GM21576 (cell line): ENCODE measurements around the gene SCN1A.
"Not testable (repeated sequence)": the region's sequence is repeated elsewhere in the genome, so short reads cannot be mapped to it uniquely, and the experiment has no call there.

Experiments used
- ATAC-seq: cut with Tn5 transposase; IDR thresholded peaks from one replicate; pipeline ENCODE4 v1.9.1; 2021; ENCODE audit warnings: mild to moderate bottlenecking, moderate library complexity; ENCODE audit not compliant: unreplicated experiment

The SCN1A gene

DNA sequence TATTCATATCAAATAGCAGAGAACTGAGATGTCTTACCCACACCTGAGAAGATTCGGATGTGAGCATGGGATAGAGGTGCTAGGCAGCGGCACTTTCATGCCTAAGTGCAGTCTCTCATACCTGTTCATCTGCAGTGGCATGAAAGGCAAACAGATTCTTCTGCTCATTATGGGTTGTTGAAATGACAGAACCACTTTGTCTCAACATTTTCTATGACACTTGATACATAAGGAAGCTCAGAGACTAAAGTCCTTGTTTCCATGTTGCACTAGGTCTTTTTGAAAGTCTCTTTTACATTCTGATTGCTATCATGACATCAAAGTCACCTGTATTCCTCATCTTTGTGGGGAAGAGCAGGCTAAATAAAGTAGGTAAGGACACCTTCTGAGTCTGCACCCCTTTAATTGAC lies 8.0 kb upstream of the SCN1A start:
- ATAC-seq = no peak

DNA sequence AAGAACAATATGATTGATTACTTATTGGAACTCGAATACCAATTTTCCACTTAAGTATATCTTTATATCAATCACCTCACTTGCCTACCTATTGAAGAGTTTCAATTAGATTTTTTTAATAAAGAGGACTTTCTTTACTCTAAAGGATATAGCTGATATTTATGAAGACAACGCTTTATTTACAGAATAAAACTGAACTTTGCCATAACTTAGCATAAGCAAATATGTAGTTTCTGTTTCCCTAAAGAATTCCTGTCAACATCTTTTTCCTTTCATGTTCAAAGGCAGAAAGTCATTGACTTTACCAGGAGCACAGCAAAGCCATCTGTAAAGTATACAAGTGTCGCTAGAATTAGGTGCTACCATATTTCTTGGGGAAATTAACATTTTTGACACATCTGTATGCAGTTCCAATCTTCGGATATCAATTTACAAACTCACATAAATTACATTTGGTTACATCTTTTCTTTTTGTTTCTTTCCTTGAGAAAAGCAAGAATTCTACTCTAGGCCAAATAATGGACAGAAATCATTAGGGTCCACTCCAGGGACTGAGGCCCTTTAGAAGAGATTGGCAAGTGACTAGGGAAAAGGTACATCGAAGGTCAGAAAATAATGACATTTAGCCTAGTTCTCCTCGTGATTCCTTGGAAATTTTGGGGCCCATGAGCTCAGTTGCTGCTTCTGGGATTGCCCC lies 7.5 kb upstream of the SCN1A start:
- no peak for ATAC-seq

DNA sequence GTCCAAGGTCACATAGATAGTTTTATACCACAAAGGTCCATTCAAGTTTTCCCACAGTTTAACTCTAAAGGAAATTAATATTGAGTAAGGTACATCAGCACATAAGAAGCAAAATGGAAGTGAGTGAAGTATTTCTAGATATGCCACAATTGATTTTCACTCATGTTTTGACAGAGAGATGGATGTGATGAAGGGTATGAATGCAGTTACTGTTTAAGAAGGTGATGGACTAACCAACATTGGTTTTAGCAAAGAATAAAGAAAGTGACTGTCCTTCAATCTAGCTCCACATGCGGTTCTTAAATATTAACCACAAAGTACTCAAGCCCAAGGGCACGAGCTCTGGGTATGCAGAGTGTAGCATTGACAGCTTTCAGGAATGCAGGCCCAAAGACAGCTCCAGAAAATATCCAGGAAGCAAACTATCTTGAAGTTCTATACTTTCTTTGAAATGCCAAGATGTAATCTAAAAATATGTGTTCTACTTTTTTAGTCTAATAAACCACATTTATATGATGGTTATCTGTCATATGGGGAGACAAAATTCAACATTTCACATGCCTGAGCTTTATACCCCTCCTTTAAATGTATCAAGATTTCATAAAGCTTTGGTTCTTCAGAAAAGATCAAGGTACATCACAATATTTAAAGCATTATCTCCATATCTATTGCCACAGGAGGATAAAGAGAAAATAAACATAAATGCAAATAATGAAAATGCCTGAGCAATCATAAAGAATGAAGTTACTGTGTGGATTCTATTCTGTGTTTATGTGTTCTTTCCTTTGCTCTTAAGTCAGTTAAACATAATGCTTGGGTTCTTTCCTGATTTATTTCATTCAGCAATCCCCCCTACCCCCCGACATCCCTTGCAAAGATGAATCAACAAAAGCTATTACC lies 6.7 kb upstream of the SCN1A start:
- ATAC-seq = no peak

DNA sequence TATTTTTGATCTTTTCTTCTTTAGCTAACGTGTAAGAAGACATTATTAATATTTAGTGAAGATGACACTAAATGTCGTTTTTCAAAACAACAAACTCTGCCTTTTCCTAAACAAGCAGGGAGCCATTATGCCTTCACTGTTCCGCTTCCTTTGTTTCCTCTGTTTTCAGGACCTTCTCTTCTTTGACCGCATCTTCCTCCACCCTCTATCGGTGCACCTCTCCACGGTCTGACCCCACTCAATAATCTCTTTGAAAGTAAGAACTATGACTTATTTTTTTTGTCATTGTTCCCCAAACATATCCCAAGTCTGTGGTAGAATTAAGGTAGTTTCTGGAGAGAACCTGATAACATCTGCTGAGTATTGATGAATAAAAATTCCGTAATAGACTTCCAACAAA lies 5.8 kb upstream of the SCN1A start:
- ATAC-seq = no peak

DNA sequence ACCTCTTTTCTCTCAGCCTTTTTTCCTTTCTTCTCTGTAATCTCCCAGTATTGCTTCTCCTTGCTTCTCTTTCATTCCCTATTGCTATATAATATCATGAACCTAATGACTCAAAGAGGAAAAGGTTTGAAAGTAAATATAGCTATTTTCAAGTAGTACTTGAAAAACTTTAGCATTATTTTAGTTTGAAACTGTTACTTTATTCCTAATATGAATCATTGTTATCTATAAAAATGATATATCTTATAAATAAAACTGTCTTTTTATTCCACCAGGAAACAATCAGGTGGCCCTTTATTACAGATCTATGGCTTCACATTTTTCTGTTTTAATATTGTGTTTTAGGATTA lies 311 bp upstream of the SCN1A start:
- no peak for ATAC-seq

DNA sequence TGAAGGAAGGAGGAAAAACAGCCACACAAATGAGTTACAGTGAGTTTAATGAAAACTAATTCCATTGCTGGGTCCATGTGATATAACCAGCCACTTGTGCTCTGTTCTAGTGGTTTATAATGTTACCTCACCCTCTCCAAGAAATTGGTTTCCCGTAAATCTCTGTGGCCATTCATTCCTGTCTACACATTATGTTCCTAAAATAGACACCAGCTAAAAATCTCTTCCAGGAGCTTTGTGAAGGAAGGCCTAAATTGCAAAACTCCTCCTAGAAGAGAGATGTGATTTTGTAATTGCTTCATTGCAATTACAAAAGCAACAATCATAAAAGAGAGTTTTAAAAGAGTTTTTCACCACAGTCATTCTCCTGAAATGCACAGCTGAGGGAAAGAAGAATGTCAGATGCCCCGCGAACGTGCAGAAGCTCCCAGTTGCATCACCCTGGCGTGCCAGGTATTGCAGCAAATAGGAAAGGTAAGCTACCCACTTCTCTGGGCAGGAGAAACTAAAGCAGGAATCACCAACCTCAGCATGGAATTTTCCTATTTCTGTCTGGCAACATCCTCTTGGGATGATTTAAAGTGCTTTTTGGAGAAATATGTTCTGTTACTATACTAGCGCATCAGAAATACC lies 1.7 kb downstream of the SCN1A start:
- ATAC-seq = no peak

DNA sequence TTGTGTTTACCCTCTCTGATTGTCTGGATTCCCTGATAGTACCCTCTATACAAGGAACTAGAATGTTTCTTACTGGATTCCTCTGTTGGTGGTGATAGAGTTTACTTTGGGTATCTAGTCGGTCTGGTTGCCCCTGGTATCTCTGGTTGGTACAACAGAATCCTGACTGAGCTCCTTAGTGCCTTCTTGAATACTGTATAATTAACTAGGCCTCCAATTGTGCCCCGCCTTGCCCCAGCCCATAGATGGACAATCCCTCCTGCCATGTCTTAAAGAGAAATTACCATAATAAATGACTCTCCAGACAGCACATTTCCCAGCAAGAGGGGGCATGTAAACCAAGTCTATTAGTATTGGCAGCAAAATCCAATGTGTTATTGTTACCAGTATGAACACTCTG lies 2.3 kb downstream of the SCN1A start:
- no peak for ATAC-seq

DNA sequence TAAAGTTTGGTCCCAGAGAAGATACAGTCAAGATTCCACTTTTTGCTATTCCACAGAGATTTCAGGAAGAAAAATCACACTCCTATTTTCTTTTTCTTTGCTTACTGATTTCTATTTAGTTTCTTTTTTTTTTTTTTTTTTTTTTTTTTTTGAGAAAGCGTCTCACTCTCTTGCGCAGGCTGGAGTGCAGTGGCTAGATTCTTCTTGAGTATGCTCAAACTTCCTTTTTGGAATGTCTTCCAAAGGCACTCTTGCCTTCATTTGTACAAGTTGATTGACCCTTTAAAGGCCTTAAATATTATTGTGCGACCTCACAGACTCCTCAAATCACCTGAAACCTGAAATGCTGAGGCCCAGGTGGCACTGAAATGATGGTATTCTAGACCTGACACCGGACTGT lies 9.6 kb downstream of the SCN1A start:
- no peak for ATAC-seq

DNA sequence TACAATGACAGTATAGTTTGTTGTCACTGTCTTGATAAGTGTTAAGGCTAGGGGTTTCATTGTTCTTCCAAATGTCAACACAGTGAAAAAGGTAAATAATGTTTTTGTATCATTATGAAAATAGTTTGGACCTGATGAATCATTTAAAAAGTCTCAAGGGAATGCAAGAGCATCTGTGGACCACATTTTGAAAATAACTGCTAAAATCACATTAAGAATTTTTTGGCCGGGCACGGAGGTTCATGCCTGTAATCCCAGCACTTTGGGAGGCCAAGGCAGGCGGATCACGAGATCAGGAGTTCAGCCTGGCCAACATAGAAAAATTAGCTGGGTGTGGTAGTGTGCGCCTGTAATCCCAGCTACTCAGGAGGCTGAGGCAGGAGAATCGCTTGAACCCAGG lies 10.3 kb downstream of the SCN1A start:
- no peak for ATAC-seq

DNA sequence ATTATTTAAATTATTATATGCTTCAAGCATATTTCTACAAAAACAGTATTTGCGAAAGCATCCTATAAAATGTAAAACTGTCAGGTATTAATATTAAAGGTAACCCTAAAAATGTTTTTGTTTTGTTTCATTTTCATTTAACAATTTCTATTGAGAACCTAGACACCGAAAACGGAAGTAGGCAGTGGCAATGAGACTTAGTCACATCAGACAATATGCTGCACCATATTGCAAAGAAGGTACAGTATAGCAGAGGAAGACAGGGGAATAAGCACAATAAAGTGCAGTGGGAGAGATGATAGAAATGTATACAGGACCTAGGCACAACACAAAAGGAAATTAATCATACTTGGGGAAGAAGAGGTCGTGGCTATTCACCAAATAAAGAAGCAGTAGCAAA lies 12.2 kb downstream of the SCN1A start:
- no peak for ATAC-seq

DNA sequence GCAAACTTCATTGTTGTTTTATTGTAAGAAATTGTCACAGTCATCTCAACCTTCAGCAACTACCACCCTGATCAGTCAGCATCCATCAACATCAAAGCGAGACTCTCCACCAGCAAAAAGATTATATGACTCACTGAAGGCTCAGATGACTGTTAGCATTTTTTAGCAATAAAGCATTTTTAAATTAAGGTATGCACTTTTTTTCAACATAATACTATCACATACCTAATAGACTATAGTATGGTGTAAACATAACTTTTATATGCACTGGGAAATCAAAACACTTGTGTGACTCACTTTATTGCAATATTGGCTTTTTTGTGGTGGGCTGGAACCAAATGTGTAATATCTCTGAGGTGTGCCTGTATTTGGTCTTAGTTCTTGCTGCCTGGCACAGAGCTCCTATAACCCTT lies 15.6 kb downstream of the SCN1A start:
- ATAC-seq = no peak

DNA sequence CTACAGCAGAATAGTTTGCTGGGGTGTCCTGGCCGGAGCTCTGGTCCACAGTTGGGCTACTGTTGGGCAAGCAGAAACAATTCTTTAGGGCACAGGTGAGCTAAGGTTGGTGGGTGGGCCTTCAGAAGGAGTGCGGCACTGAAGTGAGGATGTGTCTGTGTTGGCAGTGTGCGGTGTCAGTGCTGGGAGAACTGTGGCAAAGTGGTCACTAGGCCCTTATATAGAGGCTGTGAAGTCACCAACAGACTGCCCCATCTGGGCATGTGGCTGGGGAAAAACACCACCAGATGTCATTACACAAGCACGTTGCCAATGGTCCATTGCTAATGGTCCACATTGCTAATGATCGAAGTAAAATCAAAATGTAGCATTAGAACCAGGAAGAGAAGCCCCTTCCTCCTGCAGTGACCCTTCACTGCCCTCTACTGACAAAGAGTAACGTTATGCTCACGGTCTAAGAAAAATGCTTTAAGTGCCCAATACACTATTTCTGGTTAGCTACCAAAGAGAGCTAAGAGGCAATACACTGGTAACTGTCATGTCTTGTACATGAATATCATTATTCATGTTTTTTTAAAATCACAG lies 21.3 kb downstream of the SCN1A start:
- ATAC-seq = no peak

DNA sequence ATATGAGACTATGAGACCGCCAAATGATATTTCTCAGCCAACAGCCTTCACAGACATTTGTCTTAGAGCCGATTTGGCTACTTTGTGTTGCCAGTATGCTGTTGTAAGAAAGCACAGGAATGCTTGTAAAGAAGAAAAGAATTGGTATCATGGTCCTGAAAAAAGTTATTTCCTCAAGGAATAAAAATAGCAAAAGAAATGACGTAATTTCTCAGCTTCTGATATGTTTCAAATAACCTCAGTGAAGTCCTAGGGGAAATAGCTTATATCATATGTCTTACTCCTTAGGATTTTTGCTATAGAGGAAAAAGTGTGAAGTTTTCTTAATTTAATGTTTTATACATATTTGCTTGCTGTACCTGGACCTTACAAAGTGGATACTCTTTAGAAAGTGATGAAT lies 23.0 kb downstream of the SCN1A start:
- no peak for ATAC-seq

DNA sequence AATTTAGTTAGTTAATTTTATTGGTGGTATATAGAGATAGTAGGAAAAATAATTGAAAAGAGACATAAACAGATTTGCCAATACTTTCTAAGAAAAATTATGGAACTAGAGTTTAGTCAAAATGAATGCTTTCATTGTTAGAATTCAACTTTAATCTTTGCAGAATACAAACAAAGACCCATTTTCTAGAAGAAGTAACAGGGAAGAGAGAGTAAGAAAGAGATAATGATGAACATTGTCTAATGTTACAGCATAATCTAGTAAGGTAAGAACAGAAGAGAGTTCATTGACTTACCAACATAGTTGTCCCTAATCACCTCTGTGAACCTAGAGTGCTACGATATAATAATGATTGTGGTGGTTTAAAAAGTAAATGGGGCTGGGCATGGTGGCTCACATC lies 23.7 kb downstream of the SCN1A start:
- ATAC-seq = no peak

DNA sequence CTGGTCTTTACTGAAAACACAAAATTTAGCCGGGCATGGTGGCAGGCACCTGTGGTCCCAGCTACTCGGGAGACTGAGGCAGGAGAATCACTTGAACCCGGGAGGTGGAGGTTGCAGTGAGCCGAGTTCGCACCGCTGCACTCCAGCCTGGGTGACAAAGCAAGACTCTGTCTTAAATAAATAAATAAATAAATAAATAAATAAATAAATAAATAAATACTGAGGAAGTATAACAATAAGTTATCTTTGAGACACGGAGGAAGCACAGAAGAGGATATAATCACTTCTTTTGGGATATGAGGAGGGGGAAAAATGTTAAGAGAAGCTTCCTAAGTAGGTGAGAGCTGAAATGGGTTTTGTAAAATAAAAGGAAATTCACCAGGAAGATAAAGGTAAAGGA lies 24.5 kb downstream of the SCN1A start:
- not testable (repeated sequence) for ATAC-seq

DNA sequence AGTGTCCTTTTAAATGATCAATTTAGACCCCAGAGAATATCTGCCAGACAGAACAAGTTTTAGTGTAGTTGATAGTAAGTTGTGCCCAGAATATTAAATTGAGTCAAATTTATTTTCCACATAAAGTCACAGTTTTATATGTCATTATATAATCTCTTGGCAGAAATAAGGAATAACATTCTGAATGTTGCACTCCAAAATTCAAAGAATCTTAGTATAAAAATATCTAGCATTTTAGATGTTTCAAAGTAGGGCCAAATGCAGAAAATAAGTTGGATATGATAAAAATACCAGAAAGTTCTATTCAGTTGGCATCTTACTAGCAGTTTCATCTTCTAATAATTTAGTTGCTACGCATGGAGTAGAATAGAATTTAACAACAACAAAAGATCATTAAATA lies 33.5 kb downstream of the SCN1A start:
- no peak for ATAC-seq

DNA sequence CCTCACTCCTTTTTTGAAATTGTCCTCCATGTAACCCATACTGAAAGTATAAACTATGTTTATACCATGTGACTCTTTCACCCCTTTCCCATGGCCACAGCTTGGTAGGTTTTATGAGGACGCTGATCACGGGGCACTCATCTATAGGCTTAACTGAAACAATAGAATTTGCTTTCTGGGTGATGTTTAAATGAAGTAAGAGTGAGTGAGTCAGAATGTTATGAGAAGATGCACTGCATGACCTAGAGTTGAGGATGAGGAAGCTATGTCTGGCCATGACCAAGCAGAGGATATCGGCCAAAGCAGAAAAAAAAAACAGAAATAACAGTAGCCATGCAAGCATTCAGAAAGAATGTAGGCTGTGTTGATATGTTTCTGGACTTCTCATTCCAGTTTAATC lies 34.9 kb downstream of the SCN1A start:
- no peak for ATAC-seq

DNA sequence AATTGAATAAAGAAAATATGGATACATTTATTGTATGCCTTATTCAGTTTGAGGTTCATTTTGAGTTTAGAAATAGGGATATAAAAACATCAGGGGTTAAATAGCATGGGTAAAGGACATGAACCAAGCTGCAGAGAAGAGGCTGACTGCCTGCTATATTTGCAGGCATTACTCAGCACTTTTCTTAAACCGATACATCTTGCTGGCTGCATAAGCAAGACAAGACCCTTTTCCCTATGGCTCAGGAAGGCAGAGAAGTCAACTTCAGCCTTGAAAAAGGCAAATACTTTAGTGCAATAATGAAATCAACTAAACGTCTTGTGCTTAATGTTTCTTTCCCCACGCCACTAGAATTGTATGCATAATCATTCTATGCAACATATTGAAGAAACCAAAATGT lies 36.4 kb downstream of the SCN1A start:
- no peak for ATAC-seq

DNA sequence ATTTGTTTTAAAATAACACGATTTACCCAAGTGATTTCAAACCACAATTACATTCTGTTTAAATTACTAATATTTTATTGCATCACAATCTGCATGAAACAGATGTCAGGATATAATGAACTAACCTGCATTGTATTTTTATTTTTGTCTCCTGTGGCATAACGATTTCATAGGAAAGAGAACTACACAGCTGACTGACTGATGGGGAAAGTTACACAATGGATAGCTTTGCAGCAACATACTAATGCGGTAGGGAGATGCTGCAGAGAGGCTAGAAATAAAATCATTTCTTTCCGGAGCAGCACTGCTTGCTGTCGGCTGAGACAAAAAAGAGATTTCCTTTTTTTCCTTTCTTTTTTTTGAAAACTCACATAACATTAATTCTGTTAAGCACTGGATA lies 36.9 kb downstream of the SCN1A start:
- no peak for ATAC-seq

DNA sequence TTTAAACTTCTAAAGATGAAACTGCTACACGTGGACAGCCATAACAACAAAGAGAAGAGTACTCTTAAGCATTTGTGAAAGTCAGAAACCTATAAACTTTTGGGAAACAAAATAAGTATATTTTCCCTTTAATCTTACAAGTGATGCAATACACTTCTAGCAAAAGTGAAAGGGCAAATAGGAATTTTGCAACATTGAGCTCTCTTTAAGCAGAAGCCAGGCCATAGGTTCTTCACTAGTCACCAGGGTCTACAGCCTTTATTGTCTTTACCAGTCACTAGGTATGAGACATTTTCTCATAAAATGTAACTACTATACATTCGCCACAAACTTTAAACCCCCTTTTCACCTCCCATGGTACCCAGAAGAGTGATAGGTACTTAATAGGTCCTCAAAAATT lies 37.5 kb downstream of the SCN1A start:
- no peak for ATAC-seq

DNA sequence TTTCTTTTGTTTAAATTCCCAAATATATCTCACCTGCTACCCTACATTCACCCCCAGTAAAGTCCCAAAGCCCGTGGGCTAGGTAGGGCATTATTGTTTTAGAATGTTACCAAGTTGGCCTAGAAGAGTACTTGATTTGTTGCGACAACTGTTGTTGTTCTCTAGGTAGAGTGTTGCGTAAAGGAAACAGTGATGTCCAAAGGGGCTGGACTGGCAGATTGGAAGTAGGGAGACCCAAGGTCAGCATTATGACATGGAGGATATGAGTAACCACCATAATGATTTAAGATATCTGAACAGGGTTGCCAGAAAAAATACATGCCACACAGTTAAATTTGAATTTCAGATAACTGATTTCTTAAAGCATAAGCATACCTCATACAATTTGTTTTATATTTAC lies 39.2 kb downstream of the SCN1A start:
- ATAC-seq = no peak

DNA sequence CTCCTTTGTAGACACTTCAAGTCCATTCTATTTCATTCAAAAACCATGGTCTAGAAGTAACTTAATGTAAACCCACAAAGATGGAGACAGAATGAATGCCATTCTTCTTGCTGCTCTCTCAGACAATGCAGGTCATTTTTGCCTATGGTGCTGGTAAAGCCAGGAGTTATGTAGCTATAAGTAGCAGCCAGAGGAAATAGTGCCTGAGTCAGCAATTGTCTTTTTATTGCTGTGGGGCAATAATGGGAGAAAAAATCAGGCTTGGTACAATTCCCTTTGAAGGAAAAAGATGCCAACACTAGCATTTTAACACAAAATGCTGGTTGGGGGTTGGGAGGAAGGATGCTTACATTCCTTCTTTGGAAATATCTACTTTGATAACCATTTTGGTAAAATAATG lies 43.5 kb downstream of the SCN1A start:
- no peak for ATAC-seq
